Raji (cell line): Measurements from ENCODE around the gene DHX30.

ENCODE experiments used
- POLR2A ChIP-seq: IDR thresholded peaks from 2 replicates; pipeline ENCODE4 v1.6.1; 2011; ENCODE audit warnings: low read depth, low read length, control low read depth; ENCODE audit not compliant: insufficient read depth

DHX30 gene

GRCh38 chr3:47849186-47849698 lies 46.3 kb downstream of the DHX30 start:
- TF ChIP-seq POLR2A: no peak

GRCh38 chr3:47849699-47850563 lies 47.0 kb downstream of the DHX30 start:
- TF ChIP-seq POLR2A: no peak

GRCh38 chr3:47850564-47851410 lies 47.8 kb downstream of the DHX30 start:
- TF ChIP-seq POLR2A: no peak

GRCh38 chr3:47851888-47852603 lies 49.1 kb downstream of the DHX30 start:
- TF ChIP-seq POLR2A: no peak

- no peak for TF ChIP-seq POLR2A
These were observed 50.0 kb downstream of the DHX30 start for GRCh38 chr3:47852604-47853602.

- TF ChIP-seq POLR2A: no peak
These were observed 51.3 kb downstream of the DHX30 start for GRCh38 chr3:47854267-47854666.

- no peak for TF ChIP-seq POLR2A
These were observed 52.0 kb downstream of the DHX30 start for GRCh38 chr3:47854720-47855455.

- no peak for TF ChIP-seq POLR2A
These were observed 52.8 kb downstream of the DHX30 start for GRCh38 chr3:47855461-47856383.

GRCh38 chr3:47856669-47857068 lies 53.7 kb downstream of the DHX30 start:
- TF ChIP-seq POLR2A: no peak

- TF ChIP-seq POLR2A: no peak
These were observed 54.2 kb downstream of the DHX30 start for GRCh38 chr3:47857151-47857550.

- TF ChIP-seq POLR2A: no peak
These were observed 57.1 kb downstream of the DHX30 start for GRCh38 chr3:47859956-47860605.
